Measurements from ENCODE around the gene TMCC2. TPM values are rescaled to one million over a fixed set of nuclear protein-coding genes. Genes with fewer than 3 reads are reported as not detected.
A peak's percentile ranks its signal among the peaks of the same experiment; 100 is the strongest.

TMCC2 gene
- total and polyA plus RNA-seq, 12 donors = 0.62 to 2.6 (median 1.8) TPM

DNA sequence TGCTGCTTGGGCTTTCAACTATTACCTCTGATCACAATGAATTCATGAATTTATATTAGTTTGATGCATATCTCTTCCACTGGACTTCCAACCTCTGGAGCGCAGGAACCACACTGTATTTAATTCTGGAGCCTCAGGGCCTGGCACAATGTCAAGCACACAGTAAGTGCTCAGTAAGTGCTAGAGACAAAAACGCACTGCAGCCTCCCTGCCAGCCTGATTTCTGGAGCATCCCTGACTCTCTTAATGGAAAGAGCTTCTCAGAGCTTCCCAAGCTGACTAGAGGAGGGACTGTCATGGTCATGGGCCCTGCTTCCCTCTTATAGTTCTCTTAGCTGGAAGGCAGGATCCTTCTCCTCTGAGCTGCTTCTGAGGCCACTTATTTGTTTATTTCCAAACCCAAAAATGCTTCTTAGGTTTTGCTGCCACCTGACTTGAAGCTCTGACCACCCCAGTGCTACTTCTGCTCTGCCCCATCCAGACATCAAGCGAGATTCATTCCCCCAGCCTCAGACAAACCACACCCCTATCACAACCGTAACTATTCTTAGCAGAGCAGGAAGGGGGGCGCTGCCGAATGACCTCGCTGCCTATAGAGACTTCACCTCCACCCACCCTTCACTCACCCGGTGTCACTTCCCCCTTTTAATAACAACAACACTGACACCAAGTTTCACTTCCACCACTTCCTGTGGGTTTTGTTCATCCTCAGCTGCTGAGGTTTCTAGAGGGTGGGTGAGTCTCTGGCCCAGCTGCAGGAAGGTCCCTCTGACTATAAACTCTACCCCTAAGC, 60.2 kb downstream of the TMCC2 start:
- peak overlapping the region in 3 of 10 donors; percentile 7 to 87 (median 38) for H3K27ac ChIP-seq
- no peak for TF ChIP-seq CTCF (IDR thresholded peaks at IDR 0.05)
- no peaks in the 10 kb centered on the region for H3K9me3 ChIP-seq
- 40 to 42% methylated on average over 8 of the region's 8 CpGs for WGBS, 2 donors
- peak overlapping the region in 1 of 10 donors; percentile 17 for H3K4me3 ChIP-seq
- no peaks in the 10 kb centered on the region for H3K36me3 ChIP-seq
- intact Hi-C loops (cut with DNase I) = no loop called here
- DNase-seq = peak in 1 of 2 donors; percentile 37
- peaks cover 5 to 62% (median 22%) of the 10 kb centered on the region in 9 donors for H3K4me1 ChIP-seq
- H3K27me3 ChIP-seq = no peaks in the 10 kb centered on the region
- ATAC-seq = peak; percentile 18 to 63 (median 56)

GRCh38 chr1:205291596-205291995, 63.9 kb downstream of the TMCC2 start:
- TF ChIP-seq CTCF (IDR thresholded peaks at IDR 0.05) = no peak
- WGBS, 2 donors = 95 to 98% methylated on average over 6 of the region's 6 CpGs
- Histone ChIP-seq H3K36me3 (no peaks in the 10 kb centered on the region), H3K9me3 (no peaks in the 10 kb centered on the region), H3K4me1 (peaks cover 6 to 51% (median 25%) of the 10 kb centered on the region in 9 donors), H3K4me3 (no peak overlapping the region), H3K27ac (no peak overlapping the region), H3K27me3 (no peaks in the 10 kb centered on the region)
- DNase-seq = no peak
- intact Hi-C loops (cut with DNase I) = no loop called here
- ATAC-seq = no peak

DNA sequence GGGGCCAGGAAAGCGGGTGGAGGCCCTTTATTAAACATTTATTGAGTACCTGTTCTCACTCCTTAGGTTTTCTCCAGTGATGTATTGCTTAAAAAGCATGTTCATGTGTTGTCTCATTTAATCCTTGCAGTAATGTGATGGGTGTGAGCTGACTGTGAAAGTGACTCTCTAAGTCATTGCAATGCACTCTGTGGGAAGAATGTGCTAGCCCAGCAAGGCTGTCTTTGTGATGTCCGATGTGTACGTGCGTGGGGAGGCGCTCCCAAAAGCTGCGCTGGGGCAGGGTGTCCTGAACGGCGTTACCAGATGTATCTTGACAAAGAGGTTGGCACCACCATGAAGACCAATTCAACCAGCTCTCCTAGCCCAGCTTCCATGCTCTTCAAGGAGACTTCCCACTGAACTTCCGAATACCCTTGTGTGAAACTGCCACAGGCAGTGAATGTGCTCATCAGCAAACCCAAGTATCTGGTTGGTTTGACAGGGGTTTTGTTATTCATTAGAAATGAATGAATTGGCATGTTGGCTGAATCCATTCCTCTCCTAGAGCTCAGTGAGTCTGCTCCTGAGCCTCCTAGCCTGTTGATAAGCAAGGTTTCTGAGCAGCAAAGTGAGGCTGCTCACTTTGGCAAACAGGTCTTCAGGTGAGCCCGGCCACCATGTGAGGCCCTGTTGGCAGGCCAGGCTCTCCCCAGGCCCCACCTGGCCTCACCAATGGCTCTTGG, 65.8 kb downstream of the TMCC2 start:
- no peaks in the 10 kb centered on the region for H3K36me3 ChIP-seq
- DNase-seq (no peak), ATAC-seq (no peak)
- no peak for TF ChIP-seq CTCF (IDR thresholded peaks at IDR 0.05)
- WGBS, 2 donors = 95 to 97% methylated on average over 10 of the region's 10 CpGs
- H3K4me3 ChIP-seq = no peak overlapping the region
- H3K9me3 ChIP-seq = no peaks in the 10 kb centered on the region
- H3K27me3 ChIP-seq = no peaks in the 10 kb centered on the region
- peak overlapping the region in 8 of 10 donors; percentile 23 to 73 (median 56) for H3K27ac ChIP-seq
- intact Hi-C loops (cut with DNase I) = no loop called here
- H3K4me1 ChIP-seq = peaks cover 6 to 39% (median 17%) of the 10 kb centered on the region in 9 donors

DNA sequence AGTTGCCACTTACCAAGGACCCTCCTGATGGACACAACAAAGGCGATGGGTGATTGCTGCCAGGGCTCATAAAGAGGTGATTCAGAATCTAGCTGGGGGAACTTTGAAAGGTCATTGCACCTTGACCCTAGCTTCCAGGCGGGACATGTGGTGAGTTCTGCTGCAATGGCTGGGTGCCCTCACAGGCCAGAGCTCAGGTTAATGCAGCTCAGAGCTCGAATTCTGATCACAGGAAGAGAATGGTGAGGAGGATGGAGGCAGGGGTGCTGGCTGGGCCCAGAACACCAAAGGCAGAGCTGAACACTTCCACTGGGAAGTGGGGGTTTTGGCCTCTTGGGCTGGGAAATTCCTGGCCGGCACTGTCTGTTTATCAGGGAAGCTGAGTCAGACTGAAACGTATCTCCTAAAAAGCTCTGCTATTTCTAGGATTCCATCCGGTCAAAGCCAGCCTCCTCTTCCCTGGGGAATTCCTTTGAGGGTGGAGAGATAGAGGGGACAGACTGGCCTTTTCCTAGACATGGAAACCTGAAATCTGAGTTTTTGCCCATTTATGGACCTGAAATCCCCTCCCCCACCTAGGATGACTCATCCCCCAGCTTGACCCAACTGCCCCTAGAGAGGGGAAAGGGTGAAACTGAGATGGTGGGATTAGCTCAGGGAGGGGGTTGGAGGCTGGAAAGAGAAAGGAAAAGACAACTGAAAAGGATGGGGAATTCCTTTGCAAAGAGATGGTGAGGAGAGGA, 66.6 kb downstream of the TMCC2 start:
- DNase-seq = peak in 1 of 2 donors; percentile 67
- Histone ChIP-seq H3K27me3 (no peaks in the 10 kb centered on the region), H3K27ac (peak overlapping the region in 8 of 10 donors; percentile 23 to 73 (median 56)), H3K9me3 (no peaks in the 10 kb centered on the region), H3K36me3 (no peaks in the 10 kb centered on the region), H3K4me3 (no peak overlapping the region), H3K4me1 (peaks cover 6 to 33% (median 17%) of the 10 kb centered on the region in 9 donors)
- 39 to 59% methylated on average over 6 of the region's 6 CpGs for WGBS, 2 donors
- ATAC-seq = peak; percentile 77 to 92 (median 82)
- TF ChIP-seq CTCF (IDR thresholded peaks at IDR 0.05) = no peak
- intact Hi-C loops (cut with DNase I) = no loop called here

Data from heart right ventricle (tissue), 16 donors.